Renal cortex interstitium (tissue), 11 donors: ENCODE data around the gene TBC1D22A. TPM values are rescaled to one million over a fixed set of nuclear protein-coding genes. Genes with fewer than 3 reads are reported as not detected.
A peak's percentile ranks its signal among the peaks of the same experiment; 100 is the strongest.

Experiments used
- DNase-seq, 11 donors: peaks; one replicate each; pipeline ENCODE4 v3.0.0-alpha.2; 2013; ENCODE audit warnings: low read depth in 9 of 11, low spot score in 4 of 11; ENCODE audit errors: extremely low read depth in 1 of 11
- polyA plus RNA-seq, 3 donors: library from polyadenylated mRNA; unstranded; fragments of 120-200 nt; gene quantifications; one replicate each; pipeline ENCODE4 v1.2.1, GENCODE V29; 2013; ENCODE audit not compliant: insufficient read length in 3 of 3

TBC1D22A gene
- polyA plus RNA-seq, 3 donors = 16.1 to 19.0 (median 19.0) TPM

- DNase-seq = no peak
These were observed 144.0 kb downstream of the TBC1D22A start for GRCh38 chr22:46906326-46907045.

DNA sequence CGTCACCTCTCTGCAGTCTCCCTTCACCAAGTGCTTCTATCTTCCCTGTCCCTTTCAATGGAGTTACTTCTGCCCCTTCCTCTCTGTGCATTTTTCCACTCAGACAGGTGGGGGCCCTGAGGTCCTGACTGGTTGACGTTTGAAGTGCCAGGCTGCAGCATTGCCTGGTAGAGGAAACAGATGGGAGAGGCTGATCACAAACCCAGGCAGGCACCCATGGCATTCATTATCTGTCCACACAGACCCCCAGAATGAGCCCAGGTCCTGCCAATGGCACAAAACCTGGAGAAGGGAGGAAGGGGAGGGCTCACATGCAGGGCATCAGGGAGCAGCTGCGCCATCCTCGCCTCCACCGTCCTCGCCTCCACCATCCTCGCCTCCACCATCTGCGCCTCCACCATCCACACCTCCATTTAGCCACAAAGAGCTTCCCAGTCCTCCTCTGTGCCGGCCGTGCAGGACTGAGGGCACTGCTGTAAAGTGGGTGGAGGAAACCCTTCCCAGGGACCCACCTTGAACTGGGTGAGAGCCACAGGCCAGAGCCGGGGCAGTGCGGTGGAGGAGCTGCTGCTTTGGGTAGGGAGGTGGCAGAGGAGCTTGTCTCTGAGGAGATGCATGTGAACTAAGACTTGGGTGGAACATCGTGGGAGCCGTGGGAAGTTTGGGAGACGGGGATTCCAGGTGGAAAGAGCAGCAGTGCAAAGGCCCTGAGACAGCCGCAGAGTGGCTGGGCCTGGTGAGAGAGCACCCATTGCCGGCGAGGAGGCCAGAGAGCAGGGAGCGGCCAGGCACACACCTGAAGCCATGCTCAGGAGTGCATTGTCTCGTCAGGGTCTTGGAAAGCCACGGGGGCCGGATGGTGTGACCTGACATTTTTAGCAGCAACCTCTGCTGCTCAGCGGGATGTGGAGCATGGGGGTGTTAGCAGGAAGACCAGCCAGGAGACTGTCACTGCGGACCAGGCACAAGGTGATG, 145.1 kb downstream of the TBC1D22A start:
- DNase-seq = no peak

DNA sequence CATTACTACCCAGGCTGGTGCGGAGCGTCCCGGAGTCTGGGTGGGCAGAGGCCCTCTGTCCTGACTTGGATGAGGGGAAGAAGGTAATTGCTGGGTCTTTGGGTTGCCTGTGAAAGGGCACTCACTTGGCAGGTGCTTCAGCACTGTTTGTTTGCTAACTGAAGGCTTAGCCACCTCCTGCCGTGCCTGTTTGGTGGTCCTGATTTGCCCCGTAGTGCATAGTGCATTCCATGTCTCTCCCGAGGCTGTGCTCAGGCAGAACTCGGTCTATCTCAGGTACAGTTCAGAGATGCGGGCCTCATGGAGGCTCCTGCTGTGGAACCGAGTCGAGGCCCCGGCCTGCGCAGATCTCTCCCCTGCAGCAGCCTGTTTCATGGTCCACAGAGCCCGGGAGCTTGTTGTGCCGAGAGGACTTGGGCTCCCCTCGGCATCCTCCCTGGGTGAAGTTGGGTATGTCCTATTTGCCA, 146.2 kb downstream of the TBC1D22A start:
- DNase-seq = no peak

DNA sequence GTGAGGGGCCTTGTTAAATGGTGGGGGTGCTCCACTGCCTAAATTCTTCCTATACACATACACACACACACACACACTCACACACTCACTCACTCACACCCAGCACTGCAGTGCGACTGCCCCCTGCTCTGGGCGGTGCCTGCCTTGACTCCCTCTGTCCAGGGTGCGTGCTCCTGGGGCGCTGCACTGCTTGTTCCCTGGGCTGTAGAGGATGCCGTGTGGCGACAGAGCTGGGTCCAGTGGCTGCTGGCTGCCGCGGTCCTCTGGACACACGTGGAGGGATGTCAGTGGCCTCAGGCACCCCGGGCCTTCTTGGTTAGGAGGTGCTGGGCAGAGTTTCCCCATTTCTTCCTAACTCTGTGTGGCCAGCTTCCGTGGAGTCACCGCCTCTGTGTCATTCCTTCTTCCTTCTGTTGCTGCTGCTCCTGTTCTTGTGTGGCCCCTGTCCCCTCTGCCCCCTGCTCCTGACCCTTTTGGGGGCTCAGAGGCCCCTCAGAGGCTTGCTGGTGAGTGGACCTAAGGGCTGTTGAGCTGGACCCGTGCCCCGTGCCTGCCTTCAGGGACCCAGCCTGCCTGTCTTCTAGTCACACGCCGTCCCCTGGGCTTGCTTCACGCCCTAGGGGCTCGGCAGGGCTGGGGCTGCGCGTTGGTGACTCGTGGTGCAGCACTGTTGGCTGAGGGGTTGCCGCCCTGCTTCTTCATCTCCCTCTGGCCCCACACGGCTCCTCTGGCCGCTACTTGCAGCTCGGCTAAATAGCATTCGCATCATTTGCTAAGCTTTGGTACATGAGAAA, 147.0 kb downstream of the TBC1D22A start:
- no peak for DNase-seq

GRCh38 chr22:46910624-46911023, 148.2 kb downstream of the TBC1D22A start:
- DNase-seq = no peak

DNA sequence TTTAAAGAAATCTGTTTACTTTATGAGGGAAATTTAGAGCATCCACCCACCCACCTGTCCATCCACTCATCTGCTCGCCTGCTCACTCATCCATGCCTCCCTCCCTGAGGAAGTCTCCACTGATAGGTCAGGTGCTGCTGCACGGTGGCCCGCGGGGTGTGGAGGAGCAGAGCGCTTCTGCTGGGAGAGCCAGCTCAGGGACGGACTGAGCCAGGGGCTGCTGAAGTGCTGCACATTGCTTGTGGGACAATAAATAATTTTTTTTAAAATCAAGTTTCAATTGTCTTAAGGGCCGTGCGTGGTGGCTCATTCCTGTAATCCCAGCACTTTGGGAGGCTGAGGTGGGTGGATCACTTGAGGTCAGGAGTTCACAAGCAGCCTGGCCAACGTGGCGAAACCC, 148.9 kb downstream of the TBC1D22A start:
- no peak for DNase-seq

DNA sequence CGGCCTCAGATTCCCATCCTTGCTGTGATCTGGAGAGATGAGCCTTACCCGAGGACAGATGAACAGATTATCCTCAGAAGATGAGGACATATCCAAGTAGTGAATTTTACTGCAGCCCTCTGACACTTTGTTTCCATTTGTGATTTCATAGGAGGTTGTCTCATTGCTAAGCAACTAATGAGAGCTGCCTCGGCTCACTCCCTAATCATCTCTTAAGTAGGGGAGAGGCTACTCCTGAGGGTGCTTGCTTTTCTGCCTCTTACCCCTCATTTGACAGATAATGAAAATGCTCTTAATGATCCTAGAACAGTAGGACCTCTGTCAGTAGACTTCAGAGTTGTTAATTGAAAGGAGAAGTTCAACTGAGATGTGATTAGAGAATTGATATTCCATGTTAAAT, 150.9 kb downstream of the TBC1D22A start:
- no peak for DNase-seq

DNA sequence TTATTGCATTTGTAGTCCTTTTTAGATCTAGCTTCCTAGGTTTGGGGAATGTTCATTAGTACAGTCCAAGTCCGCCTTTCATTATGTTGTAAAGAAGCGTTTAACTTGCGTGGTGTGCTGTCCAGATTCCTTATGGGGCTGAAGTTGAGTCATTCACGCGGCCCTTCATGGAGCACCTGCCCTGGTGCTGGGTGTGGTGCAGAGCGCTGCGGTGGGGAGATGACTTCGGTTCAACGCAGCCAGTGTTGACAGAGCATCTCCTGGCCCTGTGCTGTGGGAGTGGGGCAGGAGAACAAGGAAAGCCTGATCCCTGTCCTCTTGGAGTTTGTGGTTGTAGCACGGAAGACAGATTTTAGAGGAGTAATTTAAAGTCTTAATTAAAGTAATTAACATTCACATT, 152.0 kb downstream of the TBC1D22A start:
- no peak for DNase-seq

DNA sequence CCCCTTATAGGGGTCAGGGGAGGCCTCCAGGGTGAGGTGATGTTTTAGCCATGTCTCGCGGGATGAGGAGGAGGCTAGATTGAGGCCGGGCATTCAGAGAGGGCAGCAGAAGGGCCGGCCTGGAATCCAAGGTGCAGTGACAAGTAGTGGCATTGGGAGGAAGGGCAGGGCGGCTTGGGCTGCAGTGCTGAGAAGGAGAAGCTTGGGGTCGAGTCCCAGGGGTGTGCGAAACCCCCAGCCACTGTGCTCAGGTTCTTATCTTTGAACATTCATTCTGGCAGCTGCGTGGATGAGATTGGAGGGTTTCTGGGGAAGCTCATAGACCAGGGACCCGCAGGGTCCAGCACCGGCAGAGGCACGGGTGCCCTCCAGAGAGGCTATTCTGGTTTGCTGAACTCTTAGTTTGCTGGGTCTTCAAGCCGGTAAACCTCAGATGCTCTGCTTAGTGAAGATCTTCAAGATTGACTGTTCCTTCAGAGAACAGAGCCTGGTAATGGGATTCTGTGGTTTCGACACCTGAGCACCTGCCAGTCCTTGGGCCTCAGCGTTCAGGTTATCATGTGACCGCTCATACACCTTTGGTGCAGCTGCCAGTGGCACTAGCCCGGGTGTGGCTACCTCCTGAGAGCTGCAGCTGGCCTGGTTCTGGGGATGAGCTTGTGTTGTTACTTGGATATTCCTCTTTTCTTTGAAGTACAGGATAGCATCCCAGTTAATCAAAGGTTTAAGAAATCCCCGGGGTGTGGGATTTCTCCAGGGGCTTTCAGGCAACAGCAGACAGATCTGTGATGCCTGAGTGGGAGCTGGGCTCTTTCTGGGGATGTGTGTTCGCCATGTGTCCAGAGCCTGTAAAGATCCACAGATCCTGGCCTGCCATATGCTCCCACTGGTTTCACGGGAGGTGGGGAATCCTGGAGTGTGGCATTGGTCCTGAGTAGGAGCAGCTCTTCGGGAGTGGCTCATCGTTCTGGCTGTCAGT, 152.8 kb downstream of the TBC1D22A start:
- DNase-seq = no peak

GRCh38 chr22:46915950-46916730, 153.7 kb downstream of the TBC1D22A start:
- DNase-seq = no peak

DNA sequence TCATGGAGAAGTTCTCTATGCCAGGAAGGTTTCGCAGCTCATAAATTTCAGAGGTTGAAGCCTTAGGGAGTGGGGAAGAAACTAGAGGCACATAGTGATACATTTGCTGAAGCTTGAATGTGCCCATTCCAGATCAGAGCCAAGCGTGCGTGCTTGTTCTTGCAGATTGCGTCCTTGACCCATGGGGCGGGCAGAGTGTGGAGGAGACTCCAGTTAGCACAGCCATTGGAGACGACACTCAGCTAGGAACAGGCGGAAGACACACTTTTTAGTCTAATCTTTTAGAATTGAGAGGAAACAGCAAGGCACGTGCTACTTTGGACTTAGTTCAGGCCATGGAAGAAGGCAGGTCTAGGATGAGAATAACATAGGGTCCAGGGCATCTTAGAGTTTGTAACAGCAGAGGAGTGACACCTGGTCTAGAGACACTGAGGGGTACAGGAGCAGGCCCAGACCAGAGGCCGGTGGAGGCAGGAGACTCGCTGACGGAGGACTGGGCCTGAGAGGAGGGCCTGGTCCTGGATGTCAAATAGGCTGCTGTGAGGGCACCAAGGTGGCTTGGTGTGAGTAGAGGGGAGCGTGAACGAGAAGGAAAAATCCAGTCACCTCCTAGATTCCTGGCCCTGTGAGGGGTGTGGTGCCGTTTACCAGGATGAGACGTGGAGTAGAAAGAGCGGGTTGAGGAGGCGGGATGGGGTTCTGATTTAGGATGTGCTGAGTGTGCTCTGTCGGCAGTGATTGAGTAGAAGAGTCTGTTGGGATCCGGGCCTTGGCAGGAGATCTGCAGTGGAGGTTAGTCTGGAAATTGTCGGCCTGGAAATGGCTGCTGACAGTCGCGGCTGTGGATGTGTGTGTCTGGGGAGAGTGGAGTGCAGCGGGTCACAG, 154.7 kb downstream of the TBC1D22A start:
- no peak for DNase-seq

DNA sequence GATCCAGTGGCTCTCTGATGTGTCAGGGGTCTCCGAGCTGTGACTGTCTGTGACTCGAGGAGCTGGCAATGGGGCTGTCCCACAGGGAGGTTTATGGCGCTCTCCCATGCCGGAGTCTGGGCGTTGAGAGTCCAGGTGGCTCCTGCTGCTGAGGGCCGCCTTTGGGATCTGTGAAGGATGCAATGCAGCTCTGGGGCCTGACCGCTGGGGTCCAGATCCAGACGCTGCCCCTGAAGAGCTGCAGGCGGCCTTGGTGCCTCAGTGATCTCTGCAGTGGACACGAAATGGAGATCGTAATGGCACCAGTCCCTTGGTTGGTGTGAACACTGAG, 155.3 kb downstream of the TBC1D22A start:
- DNase-seq = no peak

DNA sequence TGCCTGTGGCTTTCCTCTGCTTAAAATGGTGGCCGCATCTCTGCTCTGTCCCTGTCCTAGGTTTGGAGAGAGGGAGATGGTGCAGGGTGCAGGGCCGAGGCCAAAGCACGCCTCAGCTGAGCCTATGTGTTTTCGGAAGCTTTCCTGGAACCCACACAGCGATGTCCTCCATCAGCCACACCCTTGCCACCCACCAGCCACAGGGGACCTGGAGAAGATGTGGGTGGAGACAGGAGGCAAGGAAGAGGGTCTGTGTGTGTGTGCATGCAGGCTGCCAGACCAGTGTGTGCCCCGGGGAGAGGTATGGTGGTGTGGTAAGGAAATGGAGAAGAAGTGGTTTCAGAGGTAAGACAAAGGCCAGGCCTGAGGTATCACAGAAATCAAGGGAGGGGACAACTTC, 155.7 kb downstream of the TBC1D22A start:
- DNase-seq = no peak

GRCh38 chr22:46922037-46922436, 159.6 kb downstream of the TBC1D22A start:
- DNase-seq = no peak

DNA sequence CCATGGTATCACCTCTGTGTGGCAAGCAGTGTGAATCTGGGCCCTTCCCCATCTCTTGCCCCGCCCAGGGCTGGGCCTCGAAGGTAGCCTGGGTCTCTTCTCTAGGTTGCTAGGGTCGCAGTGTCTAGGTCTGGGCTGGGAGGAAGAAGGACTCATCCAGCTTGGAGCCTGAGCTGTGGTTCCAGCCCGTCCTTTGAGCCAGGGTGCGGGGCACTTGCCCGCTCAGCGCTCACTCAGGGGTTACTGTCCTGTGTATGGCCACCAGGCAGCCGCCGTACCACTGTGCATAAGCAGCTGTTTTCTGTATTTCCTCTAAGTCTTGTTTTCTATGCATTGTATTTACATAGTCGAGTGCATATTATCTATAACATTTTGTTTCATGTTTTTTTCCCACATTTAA, 160.9 kb downstream of the TBC1D22A start:
- DNase-seq = no peak

DNA sequence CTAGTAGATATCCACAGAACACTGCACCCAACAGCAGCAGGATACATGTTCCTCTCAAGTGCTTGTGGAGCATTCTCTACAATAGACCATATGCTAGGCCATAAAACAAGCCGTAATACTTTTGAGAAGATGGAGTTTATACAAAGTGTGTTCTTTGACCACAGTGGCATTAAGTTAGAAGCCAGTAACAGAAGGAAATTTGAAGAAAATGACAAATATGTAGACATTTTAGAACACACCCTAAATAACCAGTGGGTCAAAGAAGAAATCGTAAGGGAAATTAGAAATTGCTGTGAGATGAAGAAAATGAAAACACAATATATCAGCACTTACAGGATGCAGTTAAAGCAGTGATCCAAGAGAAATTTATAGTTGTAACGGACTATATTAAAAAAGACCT, 163.4 kb downstream of the TBC1D22A start:
- DNase-seq = peak in 1 of 11 donors; percentile 49
